ENCODE results near the gene RAB9A.

RAB9A gene

DNA sequence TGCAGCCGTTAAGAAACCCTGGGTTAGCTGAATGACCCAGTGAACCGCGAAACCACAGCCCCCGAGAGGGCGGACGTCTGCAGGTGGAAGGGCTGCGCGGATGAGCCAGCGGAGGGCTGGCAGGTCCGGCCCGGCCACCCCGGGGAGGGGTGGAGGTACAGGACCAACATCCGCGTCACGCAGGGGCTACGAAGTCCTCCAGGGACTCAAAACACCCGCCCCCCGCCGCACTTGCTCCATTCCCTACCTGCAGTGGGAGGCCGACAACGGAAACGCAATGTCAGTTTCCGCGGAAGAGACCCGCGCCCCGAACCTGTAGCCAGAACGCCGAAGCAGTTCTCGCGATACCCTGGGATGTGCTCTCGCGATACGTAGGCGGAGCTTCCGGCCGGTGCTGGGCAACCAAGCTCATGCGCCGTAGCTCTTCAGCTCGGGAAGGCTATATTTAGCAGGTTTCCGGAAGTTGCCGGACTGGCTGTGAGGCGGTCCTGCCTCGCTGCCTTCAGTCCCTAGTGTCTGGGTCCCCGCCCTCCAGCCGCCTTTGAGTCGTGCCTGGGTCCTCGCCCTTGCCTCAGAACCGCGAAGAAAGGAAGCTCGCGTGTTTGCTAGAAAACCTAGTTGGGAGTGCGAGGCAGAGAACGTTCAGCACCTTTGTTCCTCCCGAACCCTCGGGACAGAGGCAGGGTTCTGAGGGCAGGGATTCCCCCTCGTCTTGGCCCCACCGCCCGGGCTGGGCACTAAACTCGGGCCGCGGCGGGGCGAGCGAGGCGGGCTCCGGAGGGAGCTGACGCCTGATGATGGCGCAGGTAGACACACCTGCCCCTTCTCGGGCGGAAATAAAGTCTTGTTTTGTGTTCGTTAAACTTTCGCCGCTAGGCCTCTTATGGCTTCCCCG lies 45.6 kb downstream of the RAB9A start, which contains the start of the genes OFD1 and TRAPPC2:
OFD1 (plus strand) TSS at position 471 of the 895 bp plus-strand sequence; CDS start at position 795, 324 bp downstream.
TRAPPC2 (minus strand) TSS at position 343 of the 895 bp plus-strand sequence. CDS start 14,657 bp downstream, outside the sequence.
- peak within 1 kb of the TSS; percentile 71 for H3K4me3 ChIP-seq (ENCODE audit: low read depth, low read length)
- DNase-seq (ENCODE audit: low read depth), result peak; percentile 91
- TF ChIP-seq, protein P1, sequence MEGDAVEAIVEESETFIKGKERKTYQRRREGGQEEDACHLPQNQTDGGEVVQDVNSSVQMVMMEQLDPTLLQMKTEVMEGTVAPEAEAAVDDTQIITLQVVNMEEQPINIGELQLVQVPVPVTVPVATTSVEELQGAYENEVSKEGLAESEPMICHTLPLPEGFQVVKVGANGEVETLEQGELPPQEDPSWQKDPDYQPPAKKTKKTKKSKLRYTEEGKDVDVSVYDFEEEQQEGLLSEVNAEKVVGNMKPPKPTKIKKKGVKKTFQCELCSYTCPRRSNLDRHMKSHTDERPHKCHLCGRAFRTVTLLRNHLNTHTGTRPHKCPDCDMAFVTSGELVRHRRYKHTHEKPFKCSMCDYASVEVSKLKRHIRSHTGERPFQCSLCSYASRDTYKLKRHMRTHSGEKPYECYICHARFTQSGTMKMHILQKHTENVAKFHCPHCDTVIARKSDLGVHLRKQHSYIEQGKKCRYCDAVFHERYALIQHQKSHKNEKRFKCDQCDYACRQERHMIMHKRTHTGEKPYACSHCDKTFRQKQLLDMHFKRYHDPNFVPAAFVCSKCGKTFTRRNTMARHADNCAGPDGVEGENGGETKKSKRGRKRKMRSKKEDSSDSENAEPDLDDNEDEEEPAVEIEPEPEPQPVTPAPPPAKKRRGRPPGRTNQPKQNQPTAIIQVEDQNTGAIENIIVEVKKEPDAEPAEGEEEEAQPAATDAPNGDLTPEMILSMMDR (IDR thresholded peaks at IDR 0.05; ENCODE audit: low read depth, low read length, missing control alignments), result no peak
- in situ Hi-C loops (cut with HindIII; ENCODE audit: low sequenced_read_pairs), result no loop called here

DNA sequence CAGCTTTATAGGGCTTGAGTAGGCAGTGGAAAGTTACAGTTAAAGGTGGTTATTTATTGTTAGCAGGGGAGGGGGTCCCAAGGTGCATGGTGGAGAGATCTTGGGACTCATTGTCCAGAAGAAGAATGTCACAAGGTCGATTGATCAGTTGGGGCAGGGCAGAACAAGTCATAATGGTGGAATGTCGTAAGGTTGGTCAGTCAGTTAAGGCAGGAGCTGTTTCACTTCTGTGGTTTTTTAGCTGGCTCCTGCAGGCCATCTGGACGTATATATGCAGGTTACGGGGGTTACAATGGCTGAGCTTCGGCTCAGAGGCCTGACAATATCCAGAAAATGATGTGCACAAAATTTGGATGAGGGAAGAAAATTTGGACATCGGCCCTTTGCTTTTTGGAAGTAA lies 52.8 kb downstream of the RAB9A start:
- TF ChIP-seq, protein P1 (IDR thresholded peaks at IDR 0.05; ENCODE audit: low read depth, low read length, missing control alignments), result no peak
- in situ Hi-C loops (cut with HindIII; ENCODE audit: low sequenced_read_pairs), result no loop called here
- H3K4me3 ChIP-seq (ENCODE audit: low read depth, low read length), result no peak overlapping the region
- DNase-seq (ENCODE audit: low read depth), result no peak

- in situ Hi-C loops (cut with HindIII; ENCODE audit: low sequenced_read_pairs), result no loop called here
- no peak overlapping the region for H3K4me3 ChIP-seq (ENCODE audit: low read depth, low read length)
- TF ChIP-seq, protein P1 (IDR thresholded peaks at IDR 0.05; ENCODE audit: low read depth, low read length, missing control alignments), result no peak
- DNase-seq (ENCODE audit: low read depth), result no peak
Measured at GRCh38 chrX:13742397-13743176, 53.7 kb downstream of the RAB9A start.

DNA sequence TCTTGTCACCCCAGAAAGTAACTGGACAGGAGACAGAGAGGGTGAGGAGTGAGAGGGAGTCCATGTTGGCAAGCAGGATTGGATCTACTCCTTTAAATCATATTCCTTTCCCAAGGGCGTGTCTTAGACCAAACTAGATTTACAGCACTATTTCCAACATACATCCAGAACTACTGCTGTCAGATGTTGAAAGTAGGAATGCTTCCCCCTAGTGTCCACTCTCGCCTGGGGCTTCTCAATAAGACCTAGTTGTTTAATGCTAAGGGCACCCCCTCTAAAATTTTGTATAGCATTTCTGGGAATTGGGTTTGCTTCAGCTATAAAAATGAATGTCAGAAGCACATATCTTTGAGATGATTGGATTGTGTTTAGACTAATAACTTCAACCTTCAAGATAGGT lies 58.9 kb downstream of the RAB9A start:
- H3K4me3 ChIP-seq (ENCODE audit: low read depth, low read length), result no peak overlapping the region
- DNase-seq (ENCODE audit: low read depth), result peak; percentile 53
- in situ Hi-C loops (cut with HindIII; ENCODE audit: low sequenced_read_pairs), result no loop called here
- TF ChIP-seq, protein P1 (IDR thresholded peaks at IDR 0.05; ENCODE audit: low read depth, low read length, missing control alignments), result peak; percentile 68

DNA sequence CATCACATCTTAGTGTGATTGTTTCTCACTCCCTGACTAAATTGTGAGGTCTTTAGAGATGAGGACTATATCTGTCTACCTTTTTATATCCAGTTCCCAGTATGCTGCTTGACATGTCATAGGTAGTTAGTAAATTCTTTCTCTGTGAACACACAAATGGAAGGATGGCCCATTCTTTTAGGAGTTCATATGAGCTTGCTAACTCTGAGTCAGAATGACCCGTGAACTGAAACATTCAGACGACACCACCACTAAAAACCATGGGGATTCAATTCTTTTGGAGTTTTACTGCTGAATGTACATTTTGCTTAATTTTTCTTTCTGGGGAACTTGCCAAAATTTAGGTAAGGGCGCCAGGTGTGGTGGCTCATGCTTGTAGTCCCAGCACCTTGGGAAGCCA lies 59.6 kb downstream of the RAB9A start:
- no peak overlapping the region for H3K4me3 ChIP-seq (ENCODE audit: low read depth, low read length)
- no peak for DNase-seq (ENCODE audit: low read depth)
- TF ChIP-seq, protein P1 (IDR thresholded peaks at IDR 0.05; ENCODE audit: low read depth, low read length, missing control alignments), result no peak
- in situ Hi-C loops (cut with HindIII; ENCODE audit: low sequenced_read_pairs), result no loop called here

GRCh38 chrX:13750204-13750603 lies 61.3 kb downstream of the RAB9A start:
- TF ChIP-seq, protein P1 (IDR thresholded peaks at IDR 0.05; ENCODE audit: low read depth, low read length, missing control alignments), result peak; percentile 75
- in situ Hi-C loops (cut with HindIII; ENCODE audit: low sequenced_read_pairs), result no loop called here
- DNase-seq (ENCODE audit: low read depth), result peak; percentile 41
- H3K4me3 ChIP-seq (ENCODE audit: low read depth, low read length), result no peak overlapping the region

All from astrocyte of the cerebellum (primary cell).